A549 (cell line): Measurements from ENCODE around the gene KCNIP3. TPM values are rescaled to one million over a fixed set of nuclear protein-coding genes. Genes with fewer than 3 reads are reported as not detected.

Experiments
- ATAC-seq, 2 experiments: fragments of 200-7000 bp in 1 of 2; fragments of >200 bp in 1 of 2; cut with Nextera tagmentation in 1 of 2; cut with Tn5 transposase in 1 of 2; 3 replicates each; pipeline versions ENCODE4 v1.8.0 to v1.9.1; 2018 to 2020; ENCODE audit warnings: mild to moderate bottlenecking in 1 of 2, moderate library complexity in 1 of 2
- CTCF ChIA-PET: fragments of 300-600 bp; sonication (Branson Sonifier 250); formaldehyde crosslinking; extraction: SDS; loops from one replicate; lab custom pipeline; 2021; ENCODE audit warnings: antibody characterized with exemption, inconsistent platforms; lab: Yijun Ruan, JAX
- POLR2A ChIA-PET: fragments of 350-600 bp; formaldehyde crosslinking; extraction: SDS; loops from one replicate; lab custom pipeline; 2021; ENCODE audit warnings: antibody characterized with exemption, inconsistent platforms; lab: Yijun Ruan, JAX
- DNase-seq, 2 experiments: peaks; one replicate each; pipeline versions ENCODE4 v3.0.0 to v3.0.0-alpha.2; 2011 to 2016; ENCODE audit warnings: low read depth in 1 of 2, low spot score in 1 of 2
- FAIRE-seq: peaks from 2 replicates; lab custom pipeline; 2011; peaks lifted over from hg19 to GRCh38; lab: Jason Lieb, UNC
- H3K27ac ChIP-seq, 2 experiments: fragments of >200 bp; sonication (Bioruptor Twin); formaldehyde crosslinking; 3 replicates each; pipeline ENCODE4 v1.5.1; 2016 to 2017
- H3K4me1 ChIP-seq: fragments of >200 bp; sonication (Bioruptor Twin); formaldehyde crosslinking; 3 replicates; pipeline ENCODE4 v1.6.1; 2016
- H3K4me2 ChIP-seq: fragments of >200 bp; sonication (Bioruptor Twin); formaldehyde crosslinking; 3 replicates; pipeline ENCODE4 v1.6.1; 2016
- H3K4me3 ChIP-seq: fragments of >200 bp; sonication (Bioruptor Twin); formaldehyde crosslinking; 3 replicates; pipeline ENCODE4 v1.5.1; 2016
- H3K9me3 ChIP-seq: fragments of >200 bp; sonication (Bioruptor Twin); formaldehyde crosslinking; 3 replicates; pipeline ENCODE4 v1.6.1; 2016
- CBX2 ChIP-seq: fragments of 200-600 bp; sonication (generic); IDR thresholded peaks from 2 replicates; pipeline ENCODE4 v1.6.1; 2016; ENCODE audit warnings: low read depth, mild to moderate bottlenecking, borderline replicate concordance
- CBX8 ChIP-seq: fragments of 200-600 bp; sonication (generic); IDR thresholded peaks from 2 replicates; pipeline ENCODE4 v1.6.1; 2016
- EHF ChIP-seq: fragments of 250-450 bp; sonication (Bioruptor Pico); IDR thresholded peaks from 2 replicates; pipeline ENCODE4 v1.5.0; 2020; ENCODE audit warnings: mild to moderate bottlenecking
- EHMT2 ChIP-seq: fragments of 200-600 bp; sonication (generic); IDR thresholded peaks from 2 replicates; pipeline ENCODE4 v1.6.1; 2016; ENCODE audit warnings: antibody characterized with exemption, low read depth, mild to moderate bottlenecking, moderate library complexity
- EP300 ChIP-seq, 2 experiments: fragments of >200 bp; sonication (Bioruptor Twin); formaldehyde crosslinking; IDR thresholded peaks; 2 replicates in 1 of 2; 3 replicates in 1 of 2; pipeline ENCODE4 v1.6.1; 2016 to 2017
- FOSB ChIP-seq: fragments of 250-450 bp; sonication (Bioruptor Pico); IDR thresholded peaks from 2 replicates; pipeline ENCODE4 v1.5.0; 2020; ENCODE audit warnings: mild to moderate bottlenecking, moderate library complexity
- FOSL2 ChIP-seq, 2 experiments: fragments of 450-650 bp in 1 of 2; fragments of >200 bp in 1 of 2; sonication (Bioruptor Twin) in 1 of 2; formaldehyde crosslinking; IDR thresholded peaks; 2 replicates each; pipeline versions ENCODE4 v1.5.0 to v1.6.1; 2016 to 2020; ENCODE audit warnings: mild to moderate bottlenecking in 1 of 2, moderate library complexity in 1 of 2
- FOXS1 ChIP-seq: fragments of 250-450 bp; sonication (Bioruptor Pico); IDR thresholded peaks from 2 replicates; pipeline ENCODE4 v1.5.0; 2020; ENCODE audit warnings: mild to moderate bottlenecking, moderate library complexity
- HOXA7 ChIP-seq: fragments of 250-450 bp; sonication (Bioruptor Pico); IDR thresholded peaks from 2 replicates; pipeline ENCODE4 v1.5.0; 2020; ENCODE audit warnings: mild to moderate bottlenecking, moderate library complexity
- HOXB5 ChIP-seq: fragments of 250-450 bp; sonication (Bioruptor Pico); IDR thresholded peaks from 2 replicates; pipeline ENCODE4 v1.5.0; 2020; ENCODE audit warnings: mild to moderate bottlenecking, moderate library complexity
- KDM5A ChIP-seq: fragments of 200-600 bp; sonication (generic); IDR thresholded peaks from 2 replicates; pipeline ENCODE4 v1.6.1; 2016; ENCODE audit warnings: antibody characterized with exemption, mild to moderate bottlenecking
- PBX3 ChIP-seq: IDR thresholded peaks from 2 replicates; pipeline ENCODE4 v1.6.1; 2012
- POLR2A ChIP-seq: IDR thresholded peaks from 2 replicates; pipeline ENCODE4 v1.6.1; 2012; ENCODE audit warnings: mild to moderate bottlenecking, low read length
- POLR2AphosphoS2 ChIP-seq: conservative IDR thresholded peaks from 2 replicates; pipeline ENCODE4 v1.6.1; 2012; ENCODE audit warnings: low read length, improper control_type of control experiment, inconsistent platforms
- RAD21 ChIP-seq, 2 experiments: fragments of >200 bp in 1 of 2; sonication (Bioruptor Twin) in 1 of 2; formaldehyde crosslinking in 1 of 2; IDR thresholded peaks in 1 of 2; conservative IDR thresholded peaks in 1 of 2; 2 replicates in 1 of 2; 3 replicates in 1 of 2; pipeline ENCODE4 v1.6.1; 2012 to 2018; ENCODE audit warnings: inconsistent platforms in 1 of 2
- SMC3 ChIP-seq: fragments of >200 bp; sonication (Bioruptor Twin); formaldehyde crosslinking; IDR thresholded peaks from 3 replicates; pipeline ENCODE4 v1.6.1; 2018; ENCODE audit warnings: inconsistent platforms
- TFCP2L1 ChIP-seq: fragments of 250-450 bp; sonication (Bioruptor Pico); IDR thresholded peaks from 2 replicates; pipeline ENCODE4 v1.5.0; 2021; ENCODE audit warnings: mild to moderate bottlenecking
- ZFP36 ChIP-seq: fragments of 450-650 bp; IDR thresholded peaks from 2 replicates; pipeline ENCODE4 v1.6.1; 2014; ENCODE audit warnings: borderline replicate concordance; ENCODE audit not compliant: partially characterized antibody
- WGBS: methylation state at CpG from one replicate; pipeline ENCODE4 v1.1.6; 2017; ENCODE audit errors: missing lambda C conversion rate; 5-methylcytosine and 5-hydroxymethylcytosine counted together
- polyA plus RNA-seq, 4 experiments: library from polyadenylated mRNA; depleted of rRNA in 3 of 4; stranded (reverse); fragments of >200 nt; fragmentation: RNase III in 1 of 4; extraction: RNeasy Plus Mini Kit Qiagen cat#74134 plus additional on column Dnase treatment in 1 of 4; gene quantifications; 2 replicates in 3 of 4; 3 replicates in 1 of 4; pipeline ENCODE4 v1.2.3, GENCODE V29; 2011 to 2017
- TF ChIP-seq, protein P1 (sequence below): fragments of >200 bp; sonication (Bioruptor Twin); formaldehyde crosslinking; IDR thresholded peaks from 2 replicates; pipeline ENCODE4 v1.6.1; 2016
- TF ChIP-seq, protein P2 (sequence below): fragments of 250-450 bp; sonication (Bioruptor Pico); IDR thresholded peaks from 2 replicates; pipeline ENCODE4 v1.5.0; 2020; ENCODE audit warnings: low read depth, mild to moderate bottlenecking, moderate library complexity

Gene KCNIP3
- polyA plus RNA-seq, 2 of the 4 experiments (the other 2 are of a cell fraction), result 0.13 to 0.84 TPM

DNA sequence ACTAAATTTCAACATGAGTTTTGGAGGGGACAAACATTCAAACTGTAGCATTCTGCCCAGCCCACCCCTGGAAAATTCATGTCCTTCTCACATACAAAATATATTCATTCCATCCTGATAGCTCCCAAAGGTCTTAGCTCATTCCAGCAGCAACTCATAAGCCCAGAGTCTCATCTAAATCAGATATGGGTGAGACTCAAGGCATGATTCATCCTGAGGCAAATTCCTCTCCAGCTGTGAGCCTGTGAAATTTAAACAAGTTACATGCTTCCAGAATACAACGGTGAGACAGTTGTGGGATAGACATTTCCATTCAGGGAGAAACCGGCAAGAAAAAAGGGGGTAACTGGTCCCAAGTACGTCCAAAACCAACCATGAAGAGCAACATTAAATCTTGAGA is 61.9 kb downstream of the KCNIP3 start:
- ChIA-PET CTCF (interaction anchor here (1.1 to 2.7 kb wide), 4 partner anchors 11 to 370 kb away, joined by 3 to 15 read pairs (median 5); no protein-coding TSS in a partner anchor), POLR2A (no interaction called here)
- Histone ChIP-seq H3K4me1 (no peaks in the 10 kb centered on the region), H3K4me3 (no peak overlapping the region), H3K4me2 (no peak overlapping the region), H3K9me3 (0 out of 3 replicates have a peak, but pooled peaks cover 3% of the 10 kb centered on the region), H3K27ac (no peak overlapping the region)
- 38% methylated on average over 3 of the region's 3 CpGs for WGBS
- DNase-seq (no peak), FAIRE-seq (no peak), ATAC-seq (no peak)
- TF ChIP-seq CBX8, result no peak
- TF ChIP-seq FOSB (CRISPR knock-in tag), result no peak
- TF ChIP-seq SMC3, result no peak
- no peak for TF ChIP-seq HOXB5 (CRISPR knock-in tag)
- TF ChIP-seq EHMT2, result no peak
- no peak for TF ChIP-seq HOXA7
- TF ChIP-seq POLR2AphosphoS2, result no peak
- no peak for TF ChIP-seq FOSL2 (IDR thresholded peaks at IDR 0.05)
- no peak for TF ChIP-seq FOSL2 (CRISPR knock-in tag; IDR thresholded peaks at IDR 0.05)
- no peak for TF ChIP-seq KDM5A
- no peak for TF ChIP-seq TFCP2L1 (CRISPR knock-in tag)

GRCh38 chr2:95359501-95359930 is 62.4 kb downstream of the KCNIP3 start:
- H3K4me3 ChIP-seq, result no peak overlapping the region
- 0 out of 3 replicates have a peak, but pooled peaks cover 3% of the 10 kb centered on the region for H3K9me3 ChIP-seq
- DNase-seq, result no peak
- H3K4me1 ChIP-seq, result no peaks in the 10 kb centered on the region
- no peak for FAIRE-seq
- no peak overlapping the region for H3K4me2 ChIP-seq
- no peak for TF ChIP-seq CBX8
- TF ChIP-seq ZFP36, result no peak
- no peak for TF ChIP-seq EP300 (IDR thresholded peaks at IDR 0.05)
- TF ChIP-seq, all 56 proteins: peak for 0
- ATAC-seq, result peak in 1 of 2 experiments; percentile 38; a peak in 3 of 6 replicates
- no peak overlapping the region for H3K27ac ChIP-seq
- ChIA-PET CTCF (interaction anchor here (1.9 to 2.7 kb wide), 2 partner anchors 12 to 14 kb away, joined by 5 to 15 read pairs; no protein-coding TSS in a partner anchor), POLR2A (no interaction called here)
- WGBS, result 35% methylated on average over 5 of the region's 5 CpGs

DNA sequence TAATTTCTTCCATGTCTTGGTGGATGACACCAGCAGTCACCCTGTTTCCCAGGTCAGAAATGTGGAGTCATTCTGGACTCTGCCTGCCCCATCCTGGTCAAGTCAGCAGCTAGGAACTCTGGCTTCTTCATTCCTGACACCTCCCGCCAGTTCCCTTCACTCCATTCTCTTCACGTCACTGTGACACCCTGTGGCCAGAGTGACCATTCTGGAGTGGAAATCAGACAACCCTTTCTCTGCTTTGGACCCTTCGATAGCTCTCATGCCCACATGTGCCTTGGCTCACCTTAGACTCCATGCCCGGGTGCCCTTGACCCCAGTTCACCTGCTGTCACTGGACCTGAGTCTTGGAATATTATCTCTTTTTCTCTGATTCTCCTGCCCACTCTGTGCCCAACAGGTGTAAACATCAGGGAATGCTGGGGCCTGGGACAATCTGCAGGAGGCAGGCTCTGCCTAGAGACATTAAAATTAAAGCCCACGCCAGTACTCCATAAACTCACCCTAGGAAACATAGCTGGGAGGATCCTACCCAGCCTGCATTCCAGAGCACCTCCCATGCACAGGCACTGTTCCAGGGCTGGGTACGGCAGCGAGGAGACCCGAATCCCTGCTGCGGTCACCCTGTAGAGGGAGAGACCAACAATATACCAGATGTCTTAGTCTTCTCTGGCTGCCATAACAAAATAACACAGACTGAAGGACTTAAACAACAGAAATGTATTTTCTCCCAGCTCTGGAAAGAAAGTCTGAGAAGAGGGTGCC is 64.3 kb downstream of the KCNIP3 start:
- DNase-seq (no peak), FAIRE-seq (no peak), ATAC-seq (no peak)
- no peak overlapping the region for H3K27ac ChIP-seq
- 0 out of 3 replicates have a peak, but pooled peaks cover 3% of the 10 kb centered on the region for H3K9me3 ChIP-seq
- no peaks in the 10 kb centered on the region for H3K4me1 ChIP-seq
- no peak overlapping the region for H3K4me2 ChIP-seq
- TF ChIP-seq, protein P1, sequence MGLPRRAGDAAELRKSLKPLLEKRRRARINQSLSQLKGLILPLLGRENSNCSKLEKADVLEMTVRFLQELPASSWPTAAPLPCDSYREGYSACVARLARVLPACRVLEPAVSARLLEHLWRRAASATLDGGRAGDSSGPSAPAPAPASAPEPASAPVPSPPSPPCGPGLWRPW, result no peak
- no peak for TF ChIP-seq POLR2A
- TF ChIP-seq RAD21 (conservative IDR thresholded peaks at IDR 0.05 in 1 of 2, IDR thresholded peaks at IDR 0.05 in 1 of 2), result no peak
- TF ChIP-seq PBX3, result no peak
- TF ChIP-seq FOXS1 (CRISPR knock-in tag), result no peak
- no peak for TF ChIP-seq EHMT2
- TF ChIP-seq CBX2, result no peak
- no peak for TF ChIP-seq EHF
- no peak for TF ChIP-seq FOSB (CRISPR knock-in tag)
- TF ChIP-seq, protein P2, sequence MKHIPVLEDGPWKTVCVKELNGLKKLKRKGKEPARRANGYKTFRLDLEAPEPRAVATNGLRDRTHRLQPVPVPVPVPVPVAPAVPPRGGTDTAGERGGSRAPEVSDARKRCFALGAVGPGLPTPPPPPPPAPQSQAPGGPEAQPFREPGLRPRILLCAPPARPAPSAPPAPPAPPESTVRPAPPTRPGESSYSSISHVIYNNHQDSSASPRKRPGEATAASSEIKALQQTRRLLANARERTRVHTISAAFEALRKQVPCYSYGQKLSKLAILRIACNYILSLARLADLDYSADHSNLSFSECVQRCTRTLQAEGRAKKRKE, result no peak
- WGBS, result 39% methylated on average over 9 of the region's 9 CpGs
- POLR2A ChIA-PET, result no interaction called here
- CTCF ChIA-PET, result interaction anchor here (0.6 to 1.8 kb wide), 2 partner anchors 28 to 1993 kb away, joined by 4 to 7 read pairs; no protein-coding TSS in a partner anchor
- no peak overlapping the region for H3K4me3 ChIP-seq
